Mammary epithelial cell (primary cell): ENCODE data around the gene RETREG3.

ENCODE experiments used
- EZH2 ChIP-seq: IDR thresholded peaks from 2 replicates; pipeline ENCODE4 v1.6.1; 2012; ENCODE audit warnings: low read length, inconsistent platforms, borderline replicate concordance
- TF ChIP-seq, protein P1 (sequence below), 2 donors: IDR thresholded peaks in 1 of 2; conservative IDR thresholded peaks in 1 of 2; 2 replicates each; pipeline ENCODE4 v1.5.1; 2011 to 2012; ENCODE audit warnings: inconsistent platforms in 2 of 2, low read length in 2 of 2, mild to moderate bottlenecking in 2 of 2, control low read depth in 1 of 2, low read depth in 1 of 2; ENCODE audit not compliant: insufficient read depth in 1 of 2; ENCODE audit errors: extremely low read depth in 1 of 2

DNA sequence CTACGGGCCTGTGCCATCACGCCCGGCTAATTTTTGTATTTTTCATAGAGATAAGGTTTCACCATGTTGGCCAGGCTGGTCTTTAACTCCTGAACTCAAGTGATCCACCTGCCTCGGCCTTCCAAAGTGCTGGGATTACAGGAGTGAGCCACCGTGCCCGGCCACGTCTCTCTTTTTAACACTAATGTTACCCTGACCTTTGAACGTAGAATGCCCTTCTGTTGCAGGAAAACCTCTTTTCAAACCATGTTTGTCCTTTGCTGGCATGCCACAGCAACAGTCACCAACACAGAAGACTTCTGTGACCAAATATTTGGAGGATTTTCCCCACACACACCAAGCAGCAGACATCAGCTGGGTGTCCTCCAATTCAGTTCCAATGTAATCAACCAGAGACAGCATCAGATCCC is 64.3 kb downstream of the RETREG3 start:
- TF ChIP-seq, protein P1, sequence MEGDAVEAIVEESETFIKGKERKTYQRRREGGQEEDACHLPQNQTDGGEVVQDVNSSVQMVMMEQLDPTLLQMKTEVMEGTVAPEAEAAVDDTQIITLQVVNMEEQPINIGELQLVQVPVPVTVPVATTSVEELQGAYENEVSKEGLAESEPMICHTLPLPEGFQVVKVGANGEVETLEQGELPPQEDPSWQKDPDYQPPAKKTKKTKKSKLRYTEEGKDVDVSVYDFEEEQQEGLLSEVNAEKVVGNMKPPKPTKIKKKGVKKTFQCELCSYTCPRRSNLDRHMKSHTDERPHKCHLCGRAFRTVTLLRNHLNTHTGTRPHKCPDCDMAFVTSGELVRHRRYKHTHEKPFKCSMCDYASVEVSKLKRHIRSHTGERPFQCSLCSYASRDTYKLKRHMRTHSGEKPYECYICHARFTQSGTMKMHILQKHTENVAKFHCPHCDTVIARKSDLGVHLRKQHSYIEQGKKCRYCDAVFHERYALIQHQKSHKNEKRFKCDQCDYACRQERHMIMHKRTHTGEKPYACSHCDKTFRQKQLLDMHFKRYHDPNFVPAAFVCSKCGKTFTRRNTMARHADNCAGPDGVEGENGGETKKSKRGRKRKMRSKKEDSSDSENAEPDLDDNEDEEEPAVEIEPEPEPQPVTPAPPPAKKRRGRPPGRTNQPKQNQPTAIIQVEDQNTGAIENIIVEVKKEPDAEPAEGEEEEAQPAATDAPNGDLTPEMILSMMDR (conservative IDR thresholded peaks at IDR 0.05 in 1 of 2, IDR thresholded peaks at IDR 0.05 in 1 of 2; ENCODE audit: extremely low read depth in 1 of 2, insufficient read depth in 1 of 2, low read depth in 1 of 2, low read length in 2 of 2): no peak
- TF ChIP-seq EZH2: no peak
